ENCODE measurements around the gene EIF3D. TPM values are rescaled to one million over a fixed set of nuclear protein-coding genes. Genes with fewer than 3 reads are reported as not detected.

EIF3D gene
- total and polyA plus RNA-seq, 2 of the 13 experiments (the other 11 are each of a cell fraction or from before 2014, with no cell fraction given) = 118 to 274 TPM

- TF ChIP-seq ZNF841 (CRISPR knock-in tag; IDR thresholded peaks at IDR 0.05; ENCODE audit: borderline replicate concordance) (no peak), ZNF691 (CRISPR knock-in tag; IDR thresholded peaks at IDR 0.05; ENCODE audit: borderline replicate concordance, low read depth) (no peak), NR2C2 (CRISPR knock-in tag; IDR thresholded peaks at IDR 0.05; ENCODE audit: borderline replicate concordance) (no peak), HNF4A (CRISPR knock-in tag; IDR thresholded peaks at IDR 0.05) (no peak)
Observed at GRCh38 chr22:36472689-36473088, 56.3 kb downstream of the EIF3D start (continued).

DNA sequence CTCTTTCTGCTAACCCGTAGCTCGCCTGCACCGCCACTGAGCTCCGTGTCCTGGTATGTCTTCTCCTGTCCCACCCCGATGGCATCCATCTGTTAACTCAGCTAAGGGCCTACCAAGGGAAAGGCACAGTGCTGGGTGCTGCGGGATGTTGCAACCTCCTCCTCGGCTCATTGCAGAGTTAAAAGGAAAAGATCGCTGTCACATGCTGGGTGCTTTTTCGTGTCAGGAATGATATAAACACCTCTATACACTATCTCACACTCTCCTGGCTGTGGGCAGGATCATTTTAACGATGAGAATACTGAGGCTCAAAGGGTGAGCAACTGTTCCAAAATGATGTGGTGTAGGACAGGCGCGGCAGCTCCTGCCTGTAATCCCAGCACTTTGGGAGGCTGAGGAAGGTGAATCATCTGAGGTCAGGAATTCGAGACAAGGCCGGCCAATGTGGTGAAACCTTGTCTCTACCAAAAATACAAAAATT, 57.6 kb downstream of the EIF3D start:
- H3K4me1 ChIP-seq (ENCODE audit: insufficient read depth, low read length) = peaks cover 10% of the 10 kb centered on the region
- no peak overlapping the region for H3K9ac ChIP-seq (ENCODE audit: insufficient read depth, low read depth, low read length)
- POLR2A ChIA-PET = interaction anchor here (1.1 to 2.2 kb wide), 6 partner anchors 10 to 128 kb away, joined by 3 to 18 read pairs (median 4); partner anchors contain the start of genes MYH9 and TXN2
- TF ChIP-seq POLR2AphosphoS2 (IDR thresholded peaks at IDR 0.05; ENCODE audit: low read depth, low read length) (no peak), JUNB (CRISPR knock-in tag; IDR thresholded peaks at IDR 0.05; ENCODE audit: borderline replicate concordance) (no peak), KLF16 (CRISPR knock-in tag; IDR thresholded peaks at IDR 0.05) (no peak)
- no peaks in the 10 kb centered on the region for H3K9me3 ChIP-seq (ENCODE audit: low read length)
- in situ Hi-C loops (cut with HindIII; ENCODE audit: extremely low pct_ligation_motif_present, low pct_unique_long_range_greater_than_20kb) (no loop called here), intact Hi-C loops (cut with micrococcal nuclease; ENCODE audit: unreplicated experiment) (no loop called here)
- no peak for DNase-seq (ENCODE audit: low spot score)
- 95% methylated on average over 14 of the region's 14 CpGs for WGBS (ENCODE audit: low lambda C conversion rate)
- CTCF ChIA-PET (ENCODE audit: low intra/inter-chr PET ratio, low total read pairs) = interaction anchor here (2.0 kb wide), 1 partner anchor 170 kb away, joined by 20 read pairs; no protein-coding TSS in a partner anchor
- BruUV-seq (replicated peaks) = no TSS peak
- no peak overlapping the region for H3K4me3 ChIP-seq (replicated peaks in 1 of 3; ENCODE audit: insufficient read depth in 1 of 3, low read depth in 2 of 3, low read length in 3 of 3)
- no peaks in the 10 kb centered on the region for H3K79me2 ChIP-seq (ENCODE audit: insufficient read depth, low read length)
- H4K20me1 ChIP-seq (ENCODE audit: insufficient read depth, low read length) = no peaks in the 10 kb centered on the region
- H3K27me3 ChIP-seq (ENCODE audit: control insufficient read depth in 1 of 2, insufficient read depth in 2 of 2, low read length in 2 of 2) = no peaks in the 10 kb centered on the region
- FAIRE-seq = no peak
- H3K4me2 ChIP-seq (ENCODE audit: low read depth, low read length) = no peak overlapping the region
- H2AFZ ChIP-seq (ENCODE audit: low read length) = no peak overlapping the region
- peaks cover 18 to 58% of the 10 kb centered on the region in 2 experiments for H3K36me3 ChIP-seq (replicated peaks in 1 of 2; ENCODE audit: control insufficient read depth in 1 of 2, insufficient read depth in 2 of 2, low read length in 2 of 2)
- H3K27ac ChIP-seq (ENCODE audit: extremely low read length, insufficient read depth, low read length) = no peak overlapping the region
- no peak for ATAC-seq
